ENCODE data around the gene UPB1. TPM values are rescaled to one million over a fixed set of nuclear protein-coding genes. Genes with fewer than 3 reads are reported as not detected.
A peak's percentile ranks its signal among the peaks of the same experiment; 100 is the strongest.

The UPB1 gene
- total and polyA plus RNA-seq, 9 donors, result 0.29 to 1.0 (median 0.53) TPM

GRCh38 chr22:24502541-24502940 lies 7.4 kb downstream of the UPB1 start:
- Histone ChIP-seq H3K36me3 (ENCODE audit: control insufficient read depth, insufficient read depth, low read length) (no peaks in the 10 kb centered on the region), H3K27me3 (ENCODE audit: control insufficient read depth, insufficient read depth, low read length) (peaks cover 4% of the 10 kb centered on the region), H3K4me1 (ENCODE audit: control insufficient read depth, insufficient read depth, low read length) (peaks cover 13% of the 10 kb centered on the region), H3K27ac (ENCODE audit: low read length) (no peak overlapping the region), H3K4me3 (ENCODE audit: low read length) (no peak overlapping the region), H3K9me3 (replicated peaks; ENCODE audit: control insufficient read depth, low read depth, low read length) (no peaks in the 10 kb centered on the region)
- 93% methylated on average over 1 of the region's 1 CpG for WGBS (ENCODE audit: insufficient coverage)
- DNase-seq, result no peak

GRCh38 chr22:24503137-24503842 lies 8.2 kb downstream of the UPB1 start:
- peak; percentile 61 for DNase-seq
- no peak overlapping the region for H3K4me3 ChIP-seq (ENCODE audit: low read length)
- no peaks in the 10 kb centered on the region for H3K36me3 ChIP-seq (ENCODE audit: control insufficient read depth, insufficient read depth, low read length)
- peaks cover 5% of the 10 kb centered on the region for H3K27me3 ChIP-seq (ENCODE audit: control insufficient read depth, insufficient read depth, low read length)
- H3K9me3 ChIP-seq (replicated peaks; ENCODE audit: control insufficient read depth, low read depth, low read length), result no peaks in the 10 kb centered on the region
- no peak overlapping the region for H3K27ac ChIP-seq (ENCODE audit: low read length)
- WGBS (ENCODE audit: insufficient coverage), result 64% methylated on average over 5 of the region's 7 CpGs
- peaks cover 13% of the 10 kb centered on the region for H3K4me1 ChIP-seq (ENCODE audit: control insufficient read depth, insufficient read depth, low read length)

DNA sequence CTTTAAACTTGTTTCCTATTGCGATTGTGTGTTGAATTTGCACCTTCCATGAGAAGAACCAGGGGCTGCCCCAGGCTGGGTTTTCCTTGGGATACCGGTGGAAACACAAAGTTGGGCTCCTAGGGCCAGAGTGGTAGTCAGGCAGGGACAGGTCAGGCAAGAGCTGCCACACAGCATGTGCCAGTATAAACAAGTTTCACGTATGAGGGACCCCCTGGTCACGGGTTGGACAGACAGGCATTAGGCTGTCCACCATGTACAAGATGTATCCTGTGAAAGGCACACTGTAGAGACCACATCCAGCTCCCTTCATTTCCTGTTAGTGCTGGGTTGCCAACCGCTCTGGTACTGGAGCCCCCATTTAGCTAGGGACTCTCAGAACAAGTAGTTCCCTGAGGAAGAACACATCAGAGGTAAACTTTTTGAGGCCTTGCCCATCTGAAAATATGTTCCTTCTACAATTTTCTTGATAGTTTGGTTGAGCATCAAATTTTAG lies 8.8 kb downstream of the UPB1 start:
- H3K36me3 ChIP-seq (ENCODE audit: control insufficient read depth, insufficient read depth, low read length), result no peaks in the 10 kb centered on the region
- H3K4me3 ChIP-seq (ENCODE audit: low read length), result no peak overlapping the region
- no peak overlapping the region for H3K27ac ChIP-seq (ENCODE audit: low read length)
- H3K9me3 ChIP-seq (replicated peaks; ENCODE audit: control insufficient read depth, low read depth, low read length), result no peaks in the 10 kb centered on the region
- peaks cover 5% of the 10 kb centered on the region for H3K27me3 ChIP-seq (ENCODE audit: control insufficient read depth, insufficient read depth, low read length)
- peaks cover 13% of the 10 kb centered on the region for H3K4me1 ChIP-seq (ENCODE audit: control insufficient read depth, insufficient read depth, low read length)
- no peak for DNase-seq
- 78% methylated on average over 5 of the region's 5 CpGs for WGBS (ENCODE audit: insufficient coverage)

DNA sequence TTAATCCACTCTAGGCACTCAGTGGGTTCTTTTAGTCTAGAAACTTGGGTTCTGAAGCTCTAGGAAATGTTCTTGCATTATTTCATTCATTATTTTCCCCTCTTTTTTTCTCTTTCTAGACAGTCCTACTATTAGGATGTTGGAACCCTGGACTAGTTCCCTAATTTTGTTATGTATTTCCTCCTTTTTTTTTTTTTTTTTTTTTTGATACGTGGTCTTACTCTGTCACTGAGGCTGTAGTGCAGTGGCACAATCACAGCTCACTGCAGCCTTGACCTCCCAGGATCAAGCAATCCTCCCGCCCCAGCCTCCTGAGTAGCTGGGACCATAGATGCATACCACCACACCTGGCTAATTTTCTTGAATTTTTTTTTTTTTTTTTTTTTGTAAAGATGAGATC lies 9.4 kb downstream of the UPB1 start:
- H3K9me3 ChIP-seq (replicated peaks; ENCODE audit: control insufficient read depth, low read depth, low read length), result no peaks in the 10 kb centered on the region
- H3K36me3 ChIP-seq (ENCODE audit: control insufficient read depth, insufficient read depth, low read length), result no peaks in the 10 kb centered on the region
- H3K27ac ChIP-seq (ENCODE audit: low read length), result no peak overlapping the region
- H3K27me3 ChIP-seq (ENCODE audit: control insufficient read depth, insufficient read depth, low read length), result peaks cover 5% of the 10 kb centered on the region
- no CpG with 5 or more reads among the region's 2 CpGs for WGBS (ENCODE audit: insufficient coverage)
- H3K4me1 ChIP-seq (ENCODE audit: control insufficient read depth, insufficient read depth, low read length), result peaks cover 13% of the 10 kb centered on the region
- no peak overlapping the region for H3K4me3 ChIP-seq (ENCODE audit: low read length)
- DNase-seq, result no peak

DNA sequence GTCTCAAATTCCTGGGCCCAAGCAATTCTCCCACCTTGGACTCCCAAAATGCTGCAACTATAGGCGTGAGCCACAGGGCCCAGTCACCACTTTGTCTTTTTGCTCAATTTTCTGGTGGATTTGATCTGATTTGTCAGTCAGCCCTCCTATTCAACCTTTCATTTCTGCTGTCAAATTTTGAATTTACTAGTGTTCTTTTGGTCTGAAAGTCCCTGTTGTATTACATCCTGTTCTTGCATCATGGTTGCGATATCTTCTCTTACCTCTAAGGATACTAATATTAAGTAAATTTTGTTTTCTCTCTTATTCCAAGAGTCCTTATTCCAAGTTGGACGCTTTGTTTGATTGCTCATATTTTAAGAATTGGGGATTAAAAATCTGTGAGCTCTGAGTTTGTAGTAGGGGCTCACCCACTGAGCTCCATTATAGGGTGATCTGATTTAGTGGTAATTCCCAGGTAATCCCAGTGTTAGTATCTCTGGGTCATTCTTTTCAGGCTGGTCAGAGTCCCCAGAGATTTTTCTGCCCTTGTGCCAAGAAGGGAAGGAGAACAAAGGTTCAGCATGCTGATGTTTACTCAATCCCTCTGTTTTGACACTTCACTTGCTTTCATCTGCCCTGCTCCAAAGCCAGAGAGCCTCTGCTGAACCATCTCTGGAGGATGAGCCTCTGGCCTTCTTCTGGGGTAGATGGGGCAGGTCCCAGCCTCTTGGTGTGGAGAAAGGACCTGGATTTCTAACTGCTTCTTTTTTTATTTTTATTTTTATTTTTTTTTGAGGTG lies 10.0 kb downstream of the UPB1 start:
- H3K9me3 ChIP-seq (replicated peaks; ENCODE audit: control insufficient read depth, low read depth, low read length), result no peaks in the 10 kb centered on the region
- H3K27me3 ChIP-seq (ENCODE audit: control insufficient read depth, insufficient read depth, low read length), result peaks cover 5% of the 10 kb centered on the region
- peaks cover 11% of the 10 kb centered on the region for H3K4me1 ChIP-seq (ENCODE audit: control insufficient read depth, insufficient read depth, low read length)
- H3K36me3 ChIP-seq (ENCODE audit: control insufficient read depth, insufficient read depth, low read length), result no peaks in the 10 kb centered on the region
- no peak for DNase-seq
- no peak overlapping the region for H3K4me3 ChIP-seq (ENCODE audit: low read length)
- no peak overlapping the region for H3K27ac ChIP-seq (ENCODE audit: low read length)
- no CpG with 5 or more reads among the region's 3 CpGs for WGBS (ENCODE audit: insufficient coverage)

GRCh38 chr22:24506802-24507438 lies 11.8 kb downstream of the UPB1 start:
- H3K27ac ChIP-seq (ENCODE audit: low read length), result no peak overlapping the region

GRCh38 chr22:24507716-24508115 lies 12.6 kb downstream of the UPB1 start:
- peaks cover 15% of the 10 kb centered on the region for H3K4me1 ChIP-seq (ENCODE audit: control insufficient read depth, insufficient read depth, low read length)
- WGBS (ENCODE audit: insufficient coverage), result no CpG with 5 or more reads among the region's 7 CpGs
- H3K27me3 ChIP-seq (ENCODE audit: control insufficient read depth, insufficient read depth, low read length), result peaks cover 5% of the 10 kb centered on the region
- no peak for DNase-seq
- no peak overlapping the region for H3K4me3 ChIP-seq (ENCODE audit: low read length)
- no peaks in the 10 kb centered on the region for H3K36me3 ChIP-seq (ENCODE audit: control insufficient read depth, insufficient read depth, low read length)
- H3K27ac ChIP-seq (ENCODE audit: low read length), result no peak overlapping the region
- no peaks in the 10 kb centered on the region for H3K9me3 ChIP-seq (replicated peaks; ENCODE audit: control insufficient read depth, low read depth, low read length)

More at GRCh38 chr22:24506802-24507438, 11.8 kb downstream of the UPB1 start:
- Histone ChIP-seq H3K36me3 (ENCODE audit: control insufficient read depth, insufficient read depth, low read length) (no peaks in the 10 kb centered on the region), H3K4me1 (ENCODE audit: control insufficient read depth, insufficient read depth, low read length) (peaks cover 12% of the 10 kb centered on the region), H3K4me3 (ENCODE audit: low read length) (no peak overlapping the region), H3K9me3 (replicated peaks; ENCODE audit: control insufficient read depth, low read depth, low read length) (no peaks in the 10 kb centered on the region), H3K27me3 (ENCODE audit: control insufficient read depth, insufficient read depth, low read length) (peaks cover 5% of the 10 kb centered on the region)
- WGBS (ENCODE audit: insufficient coverage), result 0% methylated on average over 1 of the region's 6 CpGs
- DNase-seq, result no peak

- Histone ChIP-seq H3K4me1 (ENCODE audit: control insufficient read depth, insufficient read depth, low read length) (peaks cover 24% of the 10 kb centered on the region), H3K27me3 (ENCODE audit: control insufficient read depth, insufficient read depth, low read length) (peaks cover 4% of the 10 kb centered on the region), H3K27ac (ENCODE audit: low read length) (no peak overlapping the region), H3K36me3 (ENCODE audit: control insufficient read depth, insufficient read depth, low read length) (no peaks in the 10 kb centered on the region), H3K4me3 (ENCODE audit: low read length) (no peak overlapping the region), H3K9me3 (replicated peaks; ENCODE audit: control insufficient read depth, low read depth, low read length) (no peaks in the 10 kb centered on the region)
- DNase-seq, result peak; percentile 54
- WGBS (ENCODE audit: insufficient coverage), result 50% methylated on average over 7 of the region's 10 CpGs
These were observed 15.8 kb downstream of the UPB1 start for GRCh38 chr22:24510637-24511625.

- H3K27me3 ChIP-seq (ENCODE audit: control insufficient read depth, insufficient read depth, low read length), result peaks cover 4% of the 10 kb centered on the region
- WGBS (ENCODE audit: insufficient coverage), result 60% methylated on average over 1 of the region's 3 CpGs
- H3K36me3 ChIP-seq (ENCODE audit: control insufficient read depth, insufficient read depth, low read length), result no peaks in the 10 kb centered on the region
- H3K27ac ChIP-seq (ENCODE audit: low read length), result no peak overlapping the region
- peaks cover 29% of the 10 kb centered on the region for H3K4me1 ChIP-seq (ENCODE audit: control insufficient read depth, insufficient read depth, low read length)
- H3K4me3 ChIP-seq (ENCODE audit: low read length), result no peak overlapping the region
- H3K9me3 ChIP-seq (replicated peaks; ENCODE audit: control insufficient read depth, low read depth, low read length), result no peaks in the 10 kb centered on the region
- no peak for DNase-seq
These were observed 16.9 kb downstream of the UPB1 start for GRCh38 chr22:24512043-24512442.

Data from muscle of leg (tissue), 11 donors.